WTC11 (cell line): ENCODE measurements around the gene FOLR2. TPM values are rescaled to one million over a fixed set of nuclear protein-coding genes. Genes with fewer than 3 reads are reported as not detected.

Experiments
- ATAC-seq: fragments of 200-7000 bp; cut with Tn5 transposase; 2 replicates; pipeline ENCODE4 v1.10.0; 2021; ENCODE audit warnings: mild to moderate bottlenecking, moderate library complexity
- CTCF ChIA-PET: fragments of 300-600 bp; sonication (Branson Sonifier 250); formaldehyde crosslinking; loops from one replicate; lab custom pipeline; 2021; ENCODE audit warnings: antibody characterized with exemption; lab: Charles Lee
- POLR2A ChIA-PET: fragments of 350-600 bp; sonication (Branson Sonifier 250); formaldehyde crosslinking; loops from one replicate; lab custom pipeline; 2021; ENCODE audit warnings: antibody characterized with exemption; lab: Charles Lee
- DNase-seq: peaks from one replicate; pipeline ENCODE4 v3.0.0; 2021; ENCODE audit warnings: low spot score
- H3K27ac Mint-ChIP-seq: 2 replicates; pipeline ENCODE4 v1.8.0; 2021; ENCODE audit warnings: mixed read lengths
- H3K27me3 Mint-ChIP-seq: 2 replicates; pipeline ENCODE4 v1.8.0; 2021; ENCODE audit warnings: low read depth, mild to moderate bottlenecking, moderate library complexity, mixed read lengths
- H3K36me3 Mint-ChIP-seq: 2 replicates; pipeline ENCODE4 v1.8.0; 2021; ENCODE audit warnings: mixed read lengths
- H3K4me1 Mint-ChIP-seq: 2 replicates; pipeline ENCODE4 v1.8.0; 2022; ENCODE audit warnings: mixed read lengths
- H3K4me3 Mint-ChIP-seq: 2 replicates; pipeline ENCODE4 v1.8.0; 2021; ENCODE audit warnings: mild to moderate bottlenecking, moderate library complexity, mixed read lengths
- H3K9me3 Mint-ChIP-seq: 2 replicates; pipeline ENCODE4 v1.8.0; 2021; ENCODE audit warnings: mixed read lengths
- JUN ChIP-seq: sonication (generic); formaldehyde crosslinking; IDR thresholded peaks from 2 replicates; pipeline ENCODE4 v1.8.0; 2023; ENCODE audit warnings: mild to moderate bottlenecking, missing genetic modification reagents
- NFYB ChIP-seq: sonication (generic); formaldehyde crosslinking; conservative IDR thresholded peaks from 2 replicates; pipeline ENCODE4 v1.8.0; 2022; ENCODE audit warnings: low read depth, missing genetic modification reagents
- NR2C2 ChIP-seq: sonication (generic); formaldehyde crosslinking; IDR thresholded peaks from 2 replicates; pipeline ENCODE4 v1.8.0; 2022; ENCODE audit warnings: mild to moderate bottlenecking, missing genetic modification reagents
- OVOL2 ChIP-seq: fragments of 250-450 bp; sonication (Bioruptor Pico); IDR thresholded peaks from 2 replicates; pipeline ENCODE4 v1.9.0; 2021; ENCODE audit warnings: mild to moderate bottlenecking, borderline replicate concordance
- SP1 ChIP-seq: sonication (generic); formaldehyde crosslinking; conservative IDR thresholded peaks from 2 replicates; pipeline ENCODE4 v1.8.1; 2022; ENCODE audit warnings: missing genetic modification reagents
- TP53 ChIP-seq: sonication (generic); formaldehyde crosslinking; IDR thresholded peaks from 2 replicates; pipeline ENCODE4 v1.8.1; 2023; ENCODE audit warnings: mild to moderate bottlenecking, missing genetic modification reagents
- ZNF121 ChIP-seq: sonication (generic); formaldehyde crosslinking; IDR thresholded peaks from 2 replicates; pipeline ENCODE4 v1.8.0; 2023; ENCODE audit warnings: missing genetic modification reagents
- ZNF219 ChIP-seq: sonication (generic); formaldehyde crosslinking; IDR thresholded peaks from 2 replicates; pipeline ENCODE4 v1.8.0; 2023; ENCODE audit warnings: missing genetic modification reagents, mild to moderate bottlenecking, borderline replicate concordance
- ZNF232 ChIP-seq: sonication (generic); formaldehyde crosslinking; IDR thresholded peaks from 2 replicates; pipeline ENCODE4 v1.8.0; 2022; ENCODE audit warnings: mild to moderate bottlenecking, missing genetic modification reagents
- ZNF317 ChIP-seq: sonication (generic); formaldehyde crosslinking; IDR thresholded peaks from 2 replicates; pipeline ENCODE4 v1.8.1; 2023; ENCODE audit warnings: low read depth, mild to moderate bottlenecking, moderate library complexity, missing genetic modification reagents, borderline replicate concordance
- total RNA-seq: library from RNA; stranded (reverse); gene quantifications from 3 replicates; pipeline ENCODE4 v1.2.3, GENCODE V29; 2021
- TF ChIP-seq, protein P1 (sequence below): sonication (generic); formaldehyde crosslinking; IDR thresholded peaks from 2 replicates; pipeline ENCODE4 v1.8.0; 2022; ENCODE audit warnings: missing genetic modification reagents
- TF ChIP-seq, protein P2 (sequence below): sonication (generic); formaldehyde crosslinking; IDR thresholded peaks from 2 replicates; pipeline ENCODE4 v1.8.0; 2022; ENCODE audit warnings: mild to moderate bottlenecking, missing genetic modification reagents
- TF ChIP-seq, protein P3 (sequence below): sonication (generic); formaldehyde crosslinking; conservative IDR thresholded peaks from 2 replicates; pipeline ENCODE4 v1.8.1; 2022; ENCODE audit warnings: mild to moderate bottlenecking, missing genetic modification reagents
- TF ChIP-seq, protein P4 (sequence below): fragments of 250-450 bp; sonication (Bioruptor Pico); IDR thresholded peaks from 2 replicates; pipeline ENCODE4 v1.9.0; 2021; ENCODE audit warnings: mild to moderate bottlenecking
- TF ChIP-seq, protein P5 (sequence below): sonication (generic); formaldehyde crosslinking; IDR thresholded peaks from 2 replicates; pipeline ENCODE4 v1.8.1; 2023; ENCODE audit warnings: mild to moderate bottlenecking, missing genetic modification reagents, moderate library complexity
- TF ChIP-seq, protein P6 (sequence below): fragments of 250-450 bp; sonication (Bioruptor Pico); IDR thresholded peaks from 2 replicates; pipeline ENCODE4 v1.9.0; 2021; ENCODE audit warnings: mild to moderate bottlenecking, borderline replicate concordance

Gene FOLR2
- total RNA-seq, 1 experiment from 2014 or later: not detected

DNA sequence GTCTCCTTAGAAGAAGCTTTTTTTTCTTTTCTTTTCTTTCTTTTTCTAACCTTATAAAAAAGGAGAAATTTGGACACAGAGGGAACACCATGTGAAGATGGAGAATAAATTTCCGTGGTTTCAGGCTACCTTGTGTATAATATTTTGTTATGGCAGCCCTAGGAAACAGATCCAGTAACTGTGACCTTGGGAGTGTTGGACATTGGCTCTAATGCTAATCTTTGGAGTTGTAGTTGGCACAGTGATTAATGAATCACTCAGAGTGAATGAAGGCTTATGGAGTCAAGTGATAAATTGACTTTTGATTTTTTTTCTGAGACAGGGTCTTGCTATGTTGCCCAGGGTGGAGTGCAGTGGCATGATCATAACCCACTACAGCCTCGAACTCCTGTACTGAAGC, 42.9 kb downstream of the FOLR2 start:
- DNase-seq (no peak), ATAC-seq (no peak)
- Mint-ChIP-seq H3K27me3 (peaks cover 14% of the 10 kb centered on the region), H3K9me3 (peaks cover 11% of the 10 kb centered on the region), H3K36me3 (peaks cover 4% of the 10 kb centered on the region), H3K4me3 (no peak overlapping the region), H3K27ac (no peak overlapping the region), H3K4me1 (peaks cover 11% of the 10 kb centered on the region)
- CTCF ChIA-PET: no interaction called here
- POLR2A ChIA-PET: no interaction called here
- TF ChIP-seq JUN (CRISPR knock-in tag) (no peak), NR2C2 (no peak), NFYB (no peak)
- TF ChIP-seq, protein P1, sequence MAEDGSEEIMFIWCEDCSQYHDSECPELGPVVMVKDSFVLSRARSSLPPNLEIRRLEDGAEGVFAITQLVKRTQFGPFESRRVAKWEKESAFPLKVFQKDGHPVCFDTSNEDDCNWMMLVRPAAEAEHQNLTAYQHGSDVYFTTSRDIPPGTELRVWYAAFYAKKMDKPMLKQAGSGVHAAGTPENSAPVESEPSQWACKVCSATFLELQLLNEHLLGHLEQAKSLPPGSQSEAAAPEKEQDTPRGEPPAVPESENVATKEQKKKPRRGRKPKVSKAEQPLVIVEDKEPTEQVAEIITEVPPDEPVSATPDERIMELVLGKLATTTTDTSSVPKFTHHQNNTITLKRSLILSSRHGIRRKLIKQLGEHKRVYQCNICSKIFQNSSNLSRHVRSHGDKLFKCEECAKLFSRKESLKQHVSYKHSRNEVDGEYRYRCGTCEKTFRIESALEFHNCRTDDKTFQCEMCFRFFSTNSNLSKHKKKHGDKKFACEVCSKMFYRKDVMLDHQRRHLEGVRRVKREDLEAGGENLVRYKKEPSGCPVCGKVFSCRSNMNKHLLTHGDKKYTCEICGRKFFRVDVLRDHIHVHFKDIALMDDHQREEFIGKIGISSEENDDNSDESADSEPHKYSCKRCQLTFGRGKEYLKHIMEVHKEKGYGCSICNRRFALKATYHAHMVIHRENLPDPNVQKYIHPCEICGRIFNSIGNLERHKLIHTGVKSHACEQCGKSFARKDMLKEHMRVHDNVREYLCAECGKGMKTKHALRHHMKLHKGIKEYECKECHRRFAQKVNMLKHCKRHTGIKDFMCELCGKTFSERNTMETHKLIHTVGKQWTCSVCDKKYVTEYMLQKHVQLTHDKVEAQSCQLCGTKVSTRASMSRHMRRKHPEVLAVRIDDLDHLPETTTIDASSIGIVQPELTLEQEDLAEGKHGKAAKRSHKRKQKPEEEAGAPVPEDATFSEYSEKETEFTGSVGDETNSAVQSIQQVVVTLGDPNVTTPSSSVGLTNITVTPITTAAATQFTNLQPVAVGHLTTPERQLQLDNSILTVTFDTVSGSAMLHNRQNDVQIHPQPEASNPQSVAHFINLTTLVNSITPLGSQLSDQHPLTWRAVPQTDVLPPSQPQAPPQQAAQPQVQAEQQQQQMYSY (CRISPR knock-in tag): no peak
- TF ChIP-seq, protein P2, sequence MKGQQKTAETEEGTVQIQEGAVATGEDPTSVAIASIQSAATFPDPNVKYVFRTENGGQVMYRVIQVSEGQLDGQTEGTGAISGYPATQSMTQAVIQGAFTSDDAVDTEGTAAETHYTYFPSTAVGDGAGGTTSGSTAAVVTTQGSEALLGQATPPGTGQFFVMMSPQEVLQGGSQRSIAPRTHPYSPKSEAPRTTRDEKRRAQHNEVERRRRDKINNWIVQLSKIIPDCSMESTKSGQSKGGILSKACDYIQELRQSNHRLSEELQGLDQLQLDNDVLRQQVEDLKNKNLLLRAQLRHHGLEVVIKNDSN (CRISPR knock-in tag): no peak

DNA sequence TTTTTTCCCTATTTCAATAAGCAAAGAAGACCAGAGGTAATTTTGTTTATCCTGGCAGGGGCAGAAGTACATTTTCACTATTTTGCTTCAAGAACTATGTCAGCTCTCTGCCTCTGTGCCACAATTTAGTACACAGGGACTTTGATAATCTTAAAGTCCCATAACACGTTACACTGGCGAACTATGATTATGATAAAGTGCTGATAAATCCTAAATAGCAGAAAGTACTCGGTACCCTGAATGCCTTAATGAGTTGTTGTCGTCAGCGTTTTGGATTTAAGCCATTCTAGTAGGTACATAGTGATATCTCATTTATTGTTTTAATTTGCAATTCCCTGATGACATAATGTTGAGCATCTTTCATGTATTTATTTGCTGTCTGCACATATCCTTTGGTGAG, 44.0 kb downstream of the FOLR2 start:
- ATAC-seq: no peak
- no peak overlapping the region for H3K27ac Mint-ChIP-seq

DNA sequence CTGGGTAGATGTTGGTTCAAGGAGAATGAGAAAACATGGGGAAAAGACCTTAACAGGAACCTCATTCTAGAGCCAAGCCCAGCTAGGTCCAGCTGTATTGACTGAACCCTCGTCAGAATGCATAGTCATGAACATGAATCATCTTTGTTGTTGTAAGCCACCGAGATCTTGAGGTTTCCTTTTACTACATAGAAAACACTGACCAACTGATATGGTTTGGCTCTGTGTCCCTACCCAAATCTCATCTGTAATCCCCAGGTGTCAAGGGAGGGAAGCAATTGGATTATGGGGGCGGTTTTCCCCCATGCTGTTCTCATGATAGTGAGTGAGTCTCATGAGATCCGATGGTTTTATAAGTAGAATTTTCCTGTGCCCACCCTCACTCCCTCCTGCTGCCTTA, 46.8 kb downstream of the FOLR2 start:
- ChIA-PET CTCF (interaction anchor here (0.6 kb wide), 1 partner anchor 310 kb away, joined by 4 read pairs; no protein-coding TSS in a partner anchor), POLR2A (no interaction called here)
- no peaks in the 10 kb centered on the region for H3K36me3 Mint-ChIP-seq
- no peaks in the 10 kb centered on the region; the same call in 1 of the 2 replicates for H3K27me3 Mint-ChIP-seq
- no peaks in the 10 kb centered on the region for H3K9me3 Mint-ChIP-seq
- H3K4me3 Mint-ChIP-seq: no peak overlapping the region
- no peak for ATAC-seq
- DNase-seq: no peak
- peaks cover 11% of the 10 kb centered on the region for H3K4me1 Mint-ChIP-seq
- H3K27ac Mint-ChIP-seq: no peak overlapping the region
- TF ChIP-seq, protein P3, sequence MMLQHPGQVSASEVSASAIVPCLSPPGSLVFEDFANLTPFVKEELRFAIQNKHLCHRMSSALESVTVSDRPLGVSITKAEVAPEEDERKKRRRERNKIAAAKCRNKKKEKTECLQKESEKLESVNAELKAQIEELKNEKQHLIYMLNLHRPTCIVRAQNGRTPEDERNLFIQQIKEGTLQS (CRISPR knock-in tag): no peak
- TF ChIP-seq ZNF317 (no peak), ZNF219 (CRISPR knock-in tag) (no peak), OVOL2 (CRISPR knock-in tag) (no peak), SP1 (CRISPR knock-in tag) (no peak), ZNF232 (CRISPR knock-in tag) (no peak), ZNF121 (no peak), TP53 (CRISPR knock-in tag) (no peak)
- TF ChIP-seq, protein P1 (CRISPR knock-in tag): no peak
- TF ChIP-seq, protein P4, sequence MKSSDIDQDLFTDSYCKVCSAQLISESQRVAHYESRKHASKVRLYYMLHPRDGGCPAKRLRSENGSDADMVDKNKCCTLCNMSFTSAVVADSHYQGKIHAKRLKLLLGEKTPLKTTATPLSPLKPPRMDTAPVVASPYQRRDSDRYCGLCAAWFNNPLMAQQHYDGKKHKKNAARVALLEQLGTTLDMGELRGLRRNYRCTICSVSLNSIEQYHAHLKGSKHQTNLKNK: no peak
- TF ChIP-seq, protein P5, sequence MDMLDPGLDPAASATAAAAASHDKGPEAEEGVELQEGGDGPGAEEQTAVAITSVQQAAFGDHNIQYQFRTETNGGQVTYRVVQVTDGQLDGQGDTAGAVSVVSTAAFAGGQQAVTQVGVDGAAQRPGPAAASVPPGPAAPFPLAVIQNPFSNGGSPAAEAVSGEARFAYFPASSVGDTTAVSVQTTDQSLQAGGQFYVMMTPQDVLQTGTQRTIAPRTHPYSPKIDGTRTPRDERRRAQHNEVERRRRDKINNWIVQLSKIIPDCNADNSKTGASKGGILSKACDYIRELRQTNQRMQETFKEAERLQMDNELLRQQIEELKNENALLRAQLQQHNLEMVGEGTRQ (CRISPR knock-in tag): no peak

More for the DNA sequence above, 44.0 kb downstream of the FOLR2 start:
- no peak for DNase-seq
- TF ChIP-seq, protein P6, sequence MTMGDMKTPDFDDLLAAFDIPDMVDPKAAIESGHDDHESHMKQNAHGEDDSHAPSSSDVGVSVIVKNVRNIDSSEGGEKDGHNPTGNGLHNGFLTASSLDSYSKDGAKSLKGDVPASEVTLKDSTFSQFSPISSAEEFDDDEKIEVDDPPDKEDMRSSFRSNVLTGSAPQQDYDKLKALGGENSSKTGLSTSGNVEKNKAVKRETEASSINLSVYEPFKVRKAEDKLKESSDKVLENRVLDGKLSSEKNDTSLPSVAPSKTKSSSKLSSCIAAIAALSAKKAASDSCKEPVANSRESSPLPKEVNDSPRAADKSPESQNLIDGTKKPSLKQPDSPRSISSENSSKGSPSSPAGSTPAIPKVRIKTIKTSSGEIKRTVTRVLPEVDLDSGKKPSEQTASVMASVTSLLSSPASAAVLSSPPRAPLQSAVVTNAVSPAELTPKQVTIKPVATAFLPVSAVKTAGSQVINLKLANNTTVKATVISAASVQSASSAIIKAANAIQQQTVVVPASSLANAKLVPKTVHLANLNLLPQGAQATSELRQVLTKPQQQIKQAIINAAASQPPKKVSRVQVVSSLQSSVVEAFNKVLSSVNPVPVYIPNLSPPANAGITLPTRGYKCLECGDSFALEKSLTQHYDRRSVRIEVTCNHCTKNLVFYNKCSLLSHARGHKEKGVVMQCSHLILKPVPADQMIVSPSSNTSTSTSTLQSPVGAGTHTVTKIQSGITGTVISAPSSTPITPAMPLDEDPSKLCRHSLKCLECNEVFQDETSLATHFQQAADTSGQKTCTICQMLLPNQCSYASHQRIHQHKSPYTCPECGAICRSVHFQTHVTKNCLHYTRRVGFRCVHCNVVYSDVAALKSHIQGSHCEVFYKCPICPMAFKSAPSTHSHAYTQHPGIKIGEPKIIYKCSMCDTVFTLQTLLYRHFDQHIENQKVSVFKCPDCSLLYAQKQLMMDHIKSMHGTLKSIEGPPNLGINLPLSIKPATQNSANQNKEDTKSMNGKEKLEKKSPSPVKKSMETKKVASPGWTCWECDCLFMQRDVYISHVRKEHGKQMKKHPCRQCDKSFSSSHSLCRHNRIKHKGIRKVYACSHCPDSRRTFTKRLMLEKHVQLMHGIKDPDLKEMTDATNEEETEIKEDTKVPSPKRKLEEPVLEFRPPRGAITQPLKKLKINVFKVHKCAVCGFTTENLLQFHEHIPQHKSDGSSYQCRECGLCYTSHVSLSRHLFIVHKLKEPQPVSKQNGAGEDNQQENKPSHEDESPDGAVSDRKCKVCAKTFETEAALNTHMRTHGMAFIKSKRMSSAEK (CRISPR knock-in tag): no peak
- TF ChIP-seq ZNF121: no peak
- Mint-ChIP-seq H3K27me3 (peaks cover 6% of the 10 kb centered on the region), H3K4me1 (peaks cover 11% of the 10 kb centered on the region), H3K9me3 (peaks cover 3% of the 10 kb centered on the region; the same call in 1 of the 2 replicates), H3K36me3 (no peaks in the 10 kb centered on the region), H3K4me3 (no peak overlapping the region)
- POLR2A ChIA-PET: no interaction called here
- CTCF ChIA-PET: interaction anchor here (1.0 kb wide), 1 partner anchor 154 kb away, joined by 3 read pairs; no protein-coding TSS in a partner anchor
